Mesendoderm (in vitro differentiated cells): ENCODE measurements around the gene PIEZO2.
A peak's percentile ranks its signal among the peaks of the same experiment; 100 is the strongest.

Source experiments
- DNase-seq: peaks from one replicate; pipeline ENCODE4 v3.0.0; 2013
- H2AK5ac ChIP-seq: 2 replicates; pipeline ENCODE4 v1.6.1; 2013; ENCODE audit warnings: low read length, inconsistent platforms
- H2BK120ac ChIP-seq: 2 replicates; pipeline ENCODE4 v1.6.1; 2013; ENCODE audit warnings: low read depth, mild to moderate bottlenecking, low read length, moderate library complexity, mixed read lengths
- H2BK15ac ChIP-seq: replicated peaks from 2 replicates; pipeline ENCODE4 v1.6.1; 2013; ENCODE audit warnings: low read depth, mild to moderate bottlenecking, moderate library complexity
- H2BK5ac ChIP-seq: 2 replicates; pipeline ENCODE4 v1.6.1; 2013; ENCODE audit warnings: low read length, inconsistent platforms
- H3K18ac ChIP-seq: 2 replicates; pipeline ENCODE4 v1.6.1; 2013; ENCODE audit warnings: mild to moderate bottlenecking, low read length, mixed read lengths
- H3K23ac ChIP-seq: one replicate; pipeline ENCODE4 v1.6.1; 2013; ENCODE audit warnings: low read length
- H3K27ac ChIP-seq: 2 replicates; pipeline ENCODE4 v1.5.1; 2013; ENCODE audit warnings: low read depth, mild to moderate bottlenecking, inconsistent platforms, low read length, moderate library complexity
- H3K27me3 ChIP-seq: 2 replicates; pipeline ENCODE4 v1.6.1; 2013; ENCODE audit warnings: low read length, control low read depth, mild to moderate bottlenecking, inconsistent platforms; ENCODE audit not compliant: insufficient read depth, poor library complexity
- H3K36me3 ChIP-seq: 2 replicates; pipeline ENCODE4 v1.6.1; 2013; ENCODE audit warnings: low read length, inconsistent platforms; ENCODE audit not compliant: control insufficient read depth, insufficient read depth
- H3K4ac ChIP-seq: one replicate; pipeline ENCODE4 v1.6.1; 2013; ENCODE audit warnings: low read depth, mild to moderate bottlenecking, low read length, moderate library complexity
- H3K4me1 ChIP-seq: 2 replicates; pipeline ENCODE4 v1.6.1; 2013; ENCODE audit warnings: low read depth, low read length, inconsistent platforms; ENCODE audit not compliant: control insufficient read depth
- H3K4me2 ChIP-seq: 2 replicates; pipeline ENCODE4 v1.6.1; 2013; ENCODE audit warnings: low read length
- H3K4me3 ChIP-seq: 2 replicates; pipeline ENCODE4 v1.5.1; 2013; ENCODE audit warnings: mild to moderate bottlenecking, low read length
- H3K56ac ChIP-seq: one replicate; pipeline ENCODE4 v1.6.1; 2013; ENCODE audit warnings: low read length
- H3K79me1 ChIP-seq: 2 replicates; pipeline ENCODE4 v1.6.1; 2013; ENCODE audit warnings: low read length, inconsistent platforms
- H3K79me2 ChIP-seq: 2 replicates; pipeline ENCODE4 v1.6.1; 2013; ENCODE audit warnings: mild to moderate bottlenecking, low read length; ENCODE audit not compliant: control insufficient read depth, insufficient read depth
- H3K9ac ChIP-seq: 2 replicates; pipeline ENCODE4 v1.6.1; 2013; ENCODE audit warnings: low read length, inconsistent platforms
- H4K5ac ChIP-seq: one replicate; pipeline ENCODE4 v1.6.1; 2013; ENCODE audit warnings: low read length
- H4K8ac ChIP-seq: one replicate; pipeline ENCODE4 v1.6.1; 2013; ENCODE audit warnings: low read depth, mild to moderate bottlenecking, control low read depth, low read length, moderate library complexity
- WGBS: extraction: QIAGEN DNeasy Blood & Tissue Kit; methylation state at CpG from one replicate; pipeline ENCODE4 v1.1.7; 2013; ENCODE audit warnings: low lambda C conversion rate, missing lambda C conversion rate; ENCODE audit not compliant: insufficient coverage; ENCODE audit errors: extremely low coverage; 5-methylcytosine and 5-hydroxymethylcytosine counted together

PIEZO2 gene

DNA sequence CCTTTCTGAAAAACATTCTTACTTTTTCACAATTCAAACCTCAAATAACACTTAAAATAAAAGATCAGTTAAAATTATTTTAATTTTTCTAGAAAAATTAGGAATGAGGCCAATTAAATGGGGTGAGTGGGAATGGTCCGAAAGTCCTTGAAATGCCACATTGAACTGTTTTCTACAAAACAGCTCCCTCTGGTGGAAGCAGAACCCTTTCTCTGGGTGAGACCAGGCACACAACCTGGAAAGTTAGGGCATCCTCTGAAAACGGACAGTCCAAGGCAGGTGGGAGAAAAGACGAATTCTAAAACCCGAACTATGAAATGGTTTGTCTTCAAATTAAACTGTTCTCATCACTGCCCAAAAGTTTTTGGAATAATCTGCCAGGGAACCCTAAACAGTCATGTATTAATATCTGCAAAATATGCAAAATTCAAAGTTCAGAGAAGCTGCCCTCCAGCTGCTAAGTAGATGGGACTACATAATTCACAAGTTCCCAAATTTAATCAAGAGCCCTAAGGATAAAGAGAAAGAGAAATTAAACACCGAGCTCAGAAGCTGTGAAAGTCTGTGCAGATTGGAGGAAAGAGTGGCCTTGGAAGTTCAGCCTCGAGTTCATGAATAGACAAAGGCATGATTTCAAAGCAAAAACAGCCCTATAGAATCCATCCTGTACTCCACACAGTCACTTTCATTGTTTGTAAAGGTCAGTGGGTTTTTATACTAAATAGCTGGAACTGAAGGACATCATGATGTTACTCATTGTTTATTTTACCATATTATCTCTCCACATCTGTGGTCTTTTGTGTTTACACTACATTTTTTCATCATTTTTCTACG, 108.3 kb downstream of the PIEZO2 start:
- H3K23ac ChIP-seq: no peak overlapping the region
- no peak overlapping the region for H3K4me3 ChIP-seq
- no peaks in the 10 kb centered on the region for H3K79me2 ChIP-seq
- no peaks in the 10 kb centered on the region for H3K4me1 ChIP-seq
- no peak overlapping the region for H4K5ac ChIP-seq
- DNase-seq: peak; percentile 66
- no peaks in the 10 kb centered on the region for H3K27me3 ChIP-seq
- no peak overlapping the region for H4K8ac ChIP-seq
- no peak overlapping the region for H2BK5ac ChIP-seq
- no peak overlapping the region for H3K56ac ChIP-seq
- no peak overlapping the region for H2BK15ac ChIP-seq
- no peak overlapping the region for H2BK120ac ChIP-seq
- no peaks in the 10 kb centered on the region for H3K36me3 ChIP-seq
- H3K4ac ChIP-seq: no peak overlapping the region
- no peak overlapping the region for H3K4me2 ChIP-seq
- H2AK5ac ChIP-seq: no peak overlapping the region
- H3K9ac ChIP-seq: no peak overlapping the region
- no peak overlapping the region for H3K27ac ChIP-seq
- no peak overlapping the region for H3K18ac ChIP-seq
- WGBS: no CpG with 5 or more reads among the region's 7 CpGs
- H3K79me1 ChIP-seq: no peaks in the 10 kb centered on the region

DNA sequence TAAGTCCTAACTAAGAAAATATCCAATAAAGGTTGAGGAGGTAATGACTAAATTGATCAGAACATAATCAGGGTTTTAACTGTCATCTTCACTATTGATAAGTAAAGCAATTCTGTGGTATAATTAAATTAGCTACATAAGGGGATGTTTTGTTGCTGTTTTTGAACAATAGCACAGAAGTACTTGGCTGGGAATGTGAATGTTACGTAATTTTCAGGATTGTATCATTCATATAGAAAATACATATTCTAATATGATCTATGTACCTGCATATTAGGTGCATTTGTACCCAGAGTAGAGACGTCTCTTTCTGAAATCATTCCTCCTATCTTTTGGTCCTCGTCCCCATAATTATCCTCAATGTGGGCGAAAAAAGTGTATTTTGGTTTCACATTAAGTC, 109.0 kb downstream of the PIEZO2 start:
- Histone ChIP-seq H3K4ac (no peak overlapping the region), H3K23ac (no peak overlapping the region), H3K4me1 (no peaks in the 10 kb centered on the region), H3K4me3 (no peak overlapping the region), H4K8ac (no peak overlapping the region), H3K9ac (no peak overlapping the region), H2AK5ac (no peak overlapping the region), H2BK120ac (no peak overlapping the region), H3K79me1 (no peaks in the 10 kb centered on the region), H3K79me2 (no peaks in the 10 kb centered on the region), H3K27ac (no peak overlapping the region), H4K5ac (no peak overlapping the region), H3K18ac (no peak overlapping the region), H3K56ac (no peak overlapping the region), H3K36me3 (no peaks in the 10 kb centered on the region), H3K27me3 (no peaks in the 10 kb centered on the region), H3K4me2 (no peak overlapping the region), H2BK15ac (no peak overlapping the region), H2BK5ac (no peak overlapping the region)
- WGBS: no CpG with 5 or more reads among the region's 4 CpGs
- no peak for DNase-seq

GRCh38 chr18:11037533-11038240, 111.7 kb downstream of the PIEZO2 start:
- Histone ChIP-seq H2BK5ac (no peak overlapping the region), H3K4ac (no peak overlapping the region), H3K23ac (no peak overlapping the region), H3K36me3 (no peaks in the 10 kb centered on the region), H4K5ac (no peak overlapping the region), H3K4me1 (peaks cover 1% of the 10 kb centered on the region), H3K79me1 (no peaks in the 10 kb centered on the region), H3K18ac (no peak overlapping the region), H3K56ac (no peak overlapping the region), H3K4me3 (no peak overlapping the region), H3K79me2 (no peaks in the 10 kb centered on the region), H2BK120ac (no peak overlapping the region), H3K9ac (no peak overlapping the region), H3K27me3 (no peaks in the 10 kb centered on the region), H2AK5ac (no peak overlapping the region), H2BK15ac (no peak overlapping the region), H3K27ac (no peak overlapping the region), H3K4me2 (no peak overlapping the region), H4K8ac (no peak overlapping the region)
- WGBS: no CpG with 5 or more reads among the region's 3 CpGs
- DNase-seq: no peak

DNA sequence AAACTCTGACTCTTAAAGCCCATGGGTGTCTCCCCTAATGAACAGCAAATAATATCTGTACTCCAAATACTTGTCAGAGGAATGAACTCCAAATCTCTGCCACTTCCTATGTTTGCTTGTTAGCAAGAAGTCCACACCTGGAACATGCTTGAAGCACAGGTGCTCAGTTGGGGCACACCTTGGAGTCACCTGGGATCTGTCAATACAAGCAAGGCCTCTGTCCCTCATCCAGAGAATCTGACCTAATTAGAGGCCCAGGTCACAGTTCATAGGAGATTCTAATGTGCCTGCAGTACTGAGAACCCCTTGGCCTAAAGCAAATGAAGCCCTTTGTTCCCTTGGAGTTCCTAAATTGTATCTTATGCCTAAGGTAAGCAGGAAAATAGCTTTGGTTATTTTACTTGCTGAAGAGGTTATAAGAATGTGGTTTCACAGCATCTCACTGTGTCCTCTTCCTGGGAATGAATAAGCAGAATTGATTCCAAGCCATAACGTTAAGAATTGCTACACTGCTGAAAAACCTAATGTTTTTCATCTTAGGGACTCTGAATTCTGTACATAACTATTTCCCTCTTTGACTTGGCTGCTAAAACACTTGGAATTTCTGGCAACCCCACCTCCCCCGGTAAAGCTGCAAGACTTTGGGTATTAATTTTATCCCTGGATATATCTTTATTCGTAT, 113.4 kb downstream of the PIEZO2 start:
- no peak overlapping the region for H3K4ac ChIP-seq
- no peak overlapping the region for H2AK5ac ChIP-seq
- no peak overlapping the region for H4K5ac ChIP-seq
- no peak overlapping the region for H4K8ac ChIP-seq
- no peaks in the 10 kb centered on the region for H3K79me1 ChIP-seq
- H3K23ac ChIP-seq: no peak overlapping the region
- H2BK120ac ChIP-seq: no peak overlapping the region
- no peak overlapping the region for H3K27ac ChIP-seq
- WGBS: no CpG with 5 or more reads among the region's 3 CpGs
- H3K18ac ChIP-seq: no peak overlapping the region
- H2BK15ac ChIP-seq: no peak overlapping the region
- no peak overlapping the region for H3K4me3 ChIP-seq
- H3K9ac ChIP-seq: no peak overlapping the region
- no peak overlapping the region for H3K56ac ChIP-seq
- H3K79me2 ChIP-seq: no peaks in the 10 kb centered on the region
- H3K36me3 ChIP-seq: no peaks in the 10 kb centered on the region
- H3K27me3 ChIP-seq: no peaks in the 10 kb centered on the region
- peaks cover 1% of the 10 kb centered on the region for H3K4me1 ChIP-seq
- DNase-seq: no peak
- no peak overlapping the region for H3K4me2 ChIP-seq
- H2BK5ac ChIP-seq: no peak overlapping the region

GRCh38 chr18:11035376-11035775, 114.0 kb downstream of the PIEZO2 start:
- Histone ChIP-seq H3K4ac (no peak overlapping the region), H4K8ac (no peak overlapping the region), H3K23ac (no peak overlapping the region), H3K79me2 (no peaks in the 10 kb centered on the region), H3K27me3 (no peaks in the 10 kb centered on the region), H3K4me1 (peaks cover 1% of the 10 kb centered on the region), H3K4me2 (no peak overlapping the region), H3K56ac (peak overlapping the region; percentile 17), H3K9ac (no peak overlapping the region), H3K79me1 (no peaks in the 10 kb centered on the region), H2BK15ac (no peak overlapping the region), H3K27ac (no peak overlapping the region), H3K36me3 (no peaks in the 10 kb centered on the region), H2AK5ac (no peak overlapping the region), H3K4me3 (no peak overlapping the region), H4K5ac (no peak overlapping the region), H2BK5ac (no peak overlapping the region), H2BK120ac (no peak overlapping the region), H3K18ac (no peak overlapping the region)
- WGBS: no CpG with 5 or more reads among the region's 2 CpGs
- DNase-seq: no peak
